Keratinocyte (primary cell): ENCODE measurements around the gene NRN1L. TPM values are rescaled to one million over a fixed set of nuclear protein-coding genes. Genes with fewer than 3 reads are reported as not detected.
A peak's percentile ranks its signal among the peaks of the same experiment; 100 is the strongest.

Source experiments
- DNase-seq: peaks from one replicate; pipeline ENCODE4 v3.0.0-alpha.2; 2011; ENCODE audit warnings: low read depth, missing footprints, low spot score
- FAIRE-seq: peaks from 2 replicates; lab custom pipeline; 2011; peaks lifted over from hg19 to GRCh38; lab: Jason Lieb, UNC
- H2AFZ ChIP-seq: 2 replicates; pipeline ENCODE4 v1.6.0; 2012; ENCODE audit warnings: low read length, control low read depth, inconsistent platforms; ENCODE audit not compliant: control insufficient read depth
- H3K27ac ChIP-seq: 2 replicates; pipeline ENCODE4 v1.5.1; 2011; ENCODE audit warnings: low read length; ENCODE audit not compliant: control insufficient read depth, insufficient read depth
- H3K27me3 ChIP-seq: 3 replicates; pipeline ENCODE4 v1.6.0; 2011; ENCODE audit warnings: low read length; ENCODE audit not compliant: control insufficient read depth, insufficient read depth; ENCODE audit errors: extremely low read depth
- H3K36me3 ChIP-seq, 2 experiments: 2 replicates in 1 of 2; 3 replicates in 1 of 2; pipeline ENCODE4 v1.5.1; 2011; ENCODE audit warnings: low read length in 2 of 2, mild to moderate bottlenecking in 1 of 2; ENCODE audit not compliant: control insufficient read depth in 2 of 2, insufficient read depth in 2 of 2; ENCODE audit errors: extremely low read depth in 1 of 2
- H3K4me1 ChIP-seq: 3 replicates; pipeline ENCODE4 v1.5.1; 2011; ENCODE audit warnings: low read length; ENCODE audit not compliant: control insufficient read depth, insufficient read depth; ENCODE audit errors: extremely low read depth
- H3K4me2 ChIP-seq: 3 replicates; pipeline ENCODE4 v1.6.0; 2011; ENCODE audit warnings: low read depth, low read length; ENCODE audit not compliant: control insufficient read depth, insufficient read depth; ENCODE audit errors: extremely low read depth
- H3K4me3 ChIP-seq, 3 experiments: fragments of 200-600 bp in 1 of 3; sonication (generic) in 1 of 3; 2 replicates in 2 of 3; 3 replicates in 1 of 3; pipeline ENCODE4 v1.5.1; 2011 to 2016; ENCODE audit warnings: low read length in 3 of 3, mild to moderate bottlenecking in 3 of 3, control low read depth in 2 of 3, inconsistent platforms in 1 of 3, low read depth in 1 of 3, mixed read lengths in 1 of 3, mixed run types in 1 of 3, moderate library complexity in 1 of 3; ENCODE audit not compliant: control insufficient read depth in 2 of 3, insufficient read depth in 2 of 3; ENCODE audit errors: extremely low read depth in 1 of 3
- H3K79me2 ChIP-seq: 2 replicates; pipeline ENCODE4 v1.6.0; 2012; ENCODE audit warnings: low read length; ENCODE audit not compliant: control insufficient read depth, insufficient read depth
- H3K9ac ChIP-seq: 3 replicates; pipeline ENCODE4 v1.6.0; 2011; ENCODE audit warnings: low read length; ENCODE audit not compliant: control insufficient read depth, insufficient read depth; ENCODE audit errors: extremely low read depth
- H3K9me1 ChIP-seq: 3 replicates; pipeline ENCODE4 v1.6.0; 2011; ENCODE audit warnings: low read length; ENCODE audit not compliant: control insufficient read depth, insufficient read depth; ENCODE audit errors: extremely low read depth
- H3K9me3 ChIP-seq: 2 replicates; pipeline ENCODE4 v1.5.1; 2012; ENCODE audit warnings: low read depth, low read length; ENCODE audit not compliant: control insufficient read depth
- H4K20me1 ChIP-seq: 3 replicates; pipeline ENCODE4 v1.6.0; 2011; ENCODE audit warnings: low read length; ENCODE audit not compliant: control insufficient read depth, insufficient read depth; ENCODE audit errors: extremely low read depth
- EZH2 ChIP-seq: IDR thresholded peaks from one replicate; pipeline ENCODE4 v1.6.1; 2012; ENCODE audit warnings: inconsistent platforms, mild to moderate bottlenecking, low read length, moderate library complexity
- dilution Hi-C: fragments of 300-500 bp; cut with MboI; formaldehyde crosslinking; loops from one replicate; pipeline ENCODE4 v1.7.0; 2020; ENCODE audit warnings: low sequenced_read_pairs; ENCODE audit not compliant: extremely low pct_ligation_motif_present
- polyA plus RNA-seq, 5 experiments: library from polyadenylated mRNA; depleted of rRNA in 3 of 5; stranded (reverse) in 3 of 5; stranded (forward) in 1 of 5; unstranded in 1 of 5; fragments of >200 nt; gene quantifications; 1 replicate in 1 of 5; 2 replicates in 3 of 5; 3 replicates in 1 of 5; pipeline versions ENCODE4 v1.2.1 to v1.2.3, GENCODE V29; 2011 to 2012; ENCODE audit warnings: missing spikeins in 2 of 5, low read depth in 1 of 5, low replicate concordance in 1 of 5
- TF ChIP-seq, protein P1 (sequence below), 3 experiments: IDR thresholded peaks in 1 of 3; conservative IDR thresholded peaks in 1 of 3; optimal IDR thresholded peaks in 1 of 3; 2 replicates in 2 of 3; 3 replicates in 1 of 3; pipeline versions ENCODE3 to v1.5.1; 2011; ENCODE audit warnings: low read length in 3 of 3, mild to moderate bottlenecking in 3 of 3, moderate library complexity in 2 of 3, control low read depth in 1 of 3, inconsistent platforms in 1 of 3; ENCODE audit not compliant: insufficient read depth in 2 of 3; ENCODE audit errors: extremely low read depth in 1 of 3

Gene NRN1L
- polyA plus RNA-seq, 1 donor (not counting 4 experiments of a cell fraction or from before 2014, with no cell fraction given) = not detected

DNA sequence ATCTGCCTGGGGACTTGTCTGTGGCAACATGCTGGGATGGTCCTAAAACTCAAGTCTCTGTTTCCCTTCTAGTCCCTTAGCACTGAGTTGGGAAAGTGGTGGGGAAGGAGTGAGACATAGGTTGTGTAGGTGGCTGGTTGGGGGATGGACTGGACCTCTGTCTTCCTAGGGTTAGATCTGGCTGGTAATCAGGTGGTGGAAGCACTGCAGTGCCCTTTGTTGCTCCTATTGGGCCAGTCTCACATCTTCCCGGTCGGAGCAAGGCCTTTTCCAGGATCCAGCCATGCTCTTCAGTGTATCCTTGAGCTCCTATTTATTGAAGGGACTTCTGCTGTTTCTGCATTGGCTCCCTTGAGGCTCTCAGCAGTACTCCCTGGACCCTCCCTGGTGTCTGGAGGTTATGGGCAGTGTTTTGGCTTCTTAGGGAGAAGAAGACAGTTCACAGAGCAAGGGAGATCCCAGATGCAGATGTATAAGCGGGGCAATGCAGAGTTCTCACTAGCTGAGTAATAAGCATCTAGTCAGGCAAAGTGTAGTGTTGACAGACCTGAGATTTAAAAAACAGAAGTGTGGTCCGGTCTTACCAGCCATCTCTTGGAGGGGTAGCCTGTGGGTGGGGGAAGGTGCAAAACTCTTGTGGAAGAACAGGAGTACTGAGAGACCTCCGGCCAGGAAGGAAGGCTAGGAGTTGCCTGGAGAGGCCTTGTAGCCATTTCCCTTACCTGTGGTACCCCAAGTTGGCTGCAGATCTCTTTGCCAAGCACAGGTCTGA lies 39.2 kb upstream of the NRN1L start:
- Histone ChIP-seq H3K79me2 (peaks cover 57% of the 10 kb centered on the region), H3K27ac (peak overlapping the region; percentile 97), H4K20me1 (peaks cover 2% of the 10 kb centered on the region), H3K4me1 (peaks cover 53% of the 10 kb centered on the region), H3K36me3 (peaks cover 6 to 8% of the 10 kb centered on the region in 2 experiments), H3K4me2 (peak overlapping the region; percentile 88), H3K4me3 (peak overlapping the region; percentile 92 to 97 (median 97)), H3K27me3 (no peaks in the 10 kb centered on the region), H3K9me1 (peaks cover 4% of the 10 kb centered on the region), H3K9me3 (no peaks in the 10 kb centered on the region), H2AFZ (no peak overlapping the region), H3K9ac (peak overlapping the region; percentile 100)
- FAIRE-seq = no peak
- dilution Hi-C loops = no loop called here
- TF ChIP-seq, protein P1, sequence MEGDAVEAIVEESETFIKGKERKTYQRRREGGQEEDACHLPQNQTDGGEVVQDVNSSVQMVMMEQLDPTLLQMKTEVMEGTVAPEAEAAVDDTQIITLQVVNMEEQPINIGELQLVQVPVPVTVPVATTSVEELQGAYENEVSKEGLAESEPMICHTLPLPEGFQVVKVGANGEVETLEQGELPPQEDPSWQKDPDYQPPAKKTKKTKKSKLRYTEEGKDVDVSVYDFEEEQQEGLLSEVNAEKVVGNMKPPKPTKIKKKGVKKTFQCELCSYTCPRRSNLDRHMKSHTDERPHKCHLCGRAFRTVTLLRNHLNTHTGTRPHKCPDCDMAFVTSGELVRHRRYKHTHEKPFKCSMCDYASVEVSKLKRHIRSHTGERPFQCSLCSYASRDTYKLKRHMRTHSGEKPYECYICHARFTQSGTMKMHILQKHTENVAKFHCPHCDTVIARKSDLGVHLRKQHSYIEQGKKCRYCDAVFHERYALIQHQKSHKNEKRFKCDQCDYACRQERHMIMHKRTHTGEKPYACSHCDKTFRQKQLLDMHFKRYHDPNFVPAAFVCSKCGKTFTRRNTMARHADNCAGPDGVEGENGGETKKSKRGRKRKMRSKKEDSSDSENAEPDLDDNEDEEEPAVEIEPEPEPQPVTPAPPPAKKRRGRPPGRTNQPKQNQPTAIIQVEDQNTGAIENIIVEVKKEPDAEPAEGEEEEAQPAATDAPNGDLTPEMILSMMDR (optimal IDR thresholded peaks at IDR 0.05 in 1 of 3, IDR thresholded peaks at IDR 0.05 in 1 of 3, conservative IDR thresholded peaks at IDR 0.05 in 1 of 3; ENCODE audit: extremely low read depth in 1 of 3, insufficient read depth in 2 of 3, low read length in 3 of 3) = no peak
- TF ChIP-seq EZH2 = no peak
- DNase-seq = no peak

DNA sequence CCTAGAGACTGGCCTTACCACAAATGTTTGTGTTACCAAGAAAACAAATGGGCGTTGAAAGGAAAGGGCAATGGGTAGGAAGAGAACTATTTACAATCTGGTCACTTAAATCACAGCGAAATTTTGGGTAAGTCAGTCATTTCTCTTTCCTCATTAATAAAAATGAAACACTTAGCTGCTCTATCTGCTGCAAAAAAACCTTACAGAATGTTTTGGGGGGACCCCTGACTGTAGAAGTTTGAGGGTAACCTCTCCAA lies 38.7 kb upstream of the NRN1L start:
- Histone ChIP-seq H2AFZ (peak overlapping the region; percentile 82), H3K4me1 (peaks cover 53% of the 10 kb centered on the region), H3K36me3 (peaks cover 6 to 8% of the 10 kb centered on the region in 2 experiments), H3K27me3 (no peaks in the 10 kb centered on the region), H3K4me2 (peak overlapping the region; percentile 88), H3K9ac (peak overlapping the region; percentile 100), H4K20me1 (peaks cover 2% of the 10 kb centered on the region), H3K4me3 (peak overlapping the region; percentile 92 to 97 (median 97)), H3K9me1 (peaks cover 6% of the 10 kb centered on the region), H3K79me2 (peaks cover 62% of the 10 kb centered on the region), H3K9me3 (no peaks in the 10 kb centered on the region), H3K27ac (peak overlapping the region; percentile 97)
- FAIRE-seq (no peak), DNase-seq (no peak)
- no peak for TF ChIP-seq EZH2
- TF ChIP-seq, protein P1 (optimal IDR thresholded peaks at IDR 0.05 in 1 of 3, IDR thresholded peaks at IDR 0.05 in 1 of 3, conservative IDR thresholded peaks at IDR 0.05 in 1 of 3; ENCODE audit: extremely low read depth in 1 of 3, insufficient read depth in 2 of 3, low read length in 3 of 3) = no peak
- dilution Hi-C loops = no loop called here
